ENCODE results near the gene ERCC6L.
"Not testable (repeated sequence)": the region's sequence is repeated elsewhere in the genome, so short reads cannot be mapped to it uniquely, and the experiment has no call there.

ERCC6L gene

DNA sequence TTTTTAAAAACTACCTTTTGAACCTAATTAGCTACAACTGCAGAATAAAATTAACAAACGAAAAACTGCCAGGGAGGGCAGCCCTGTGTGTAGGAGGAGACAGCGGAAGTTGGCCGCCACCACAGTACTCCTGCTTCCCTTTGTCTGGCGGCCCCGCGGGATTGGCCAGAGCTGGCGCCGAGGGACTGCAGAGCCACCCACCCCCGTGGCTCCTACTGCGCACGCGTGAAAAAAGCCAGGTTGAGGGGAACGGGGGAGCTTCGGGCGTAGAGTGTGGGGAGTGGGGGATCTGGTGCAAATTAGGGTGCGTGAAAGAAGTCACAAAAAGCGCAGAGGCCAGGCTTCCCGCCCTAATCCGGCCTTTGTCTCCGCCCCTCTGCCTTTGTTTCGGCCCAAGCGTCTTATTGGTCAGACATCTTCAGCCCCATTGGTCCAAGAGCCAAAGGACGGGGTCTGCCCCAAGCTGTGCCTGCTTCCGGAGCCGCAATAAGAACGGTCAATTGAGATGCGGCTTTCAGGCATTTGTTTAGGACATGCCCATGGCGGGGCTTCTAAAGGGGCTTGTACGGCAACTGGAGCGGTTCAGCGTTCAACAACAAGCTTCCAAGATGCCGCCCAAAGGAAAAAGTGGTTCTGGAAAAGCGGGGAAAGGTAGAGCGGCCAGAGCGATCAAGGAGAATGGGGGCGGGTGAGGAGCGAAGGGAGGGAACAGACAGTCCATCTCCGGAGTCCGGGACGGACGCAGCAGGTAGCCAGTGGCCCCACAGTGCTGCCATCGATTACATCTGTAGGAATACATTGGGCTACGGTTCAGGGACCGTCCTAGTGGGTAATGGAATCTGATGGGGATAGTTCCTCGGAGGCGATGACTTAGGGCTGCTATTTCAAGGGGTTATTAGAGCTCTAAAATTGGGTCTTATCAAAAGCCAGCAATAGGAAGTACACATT is 57.4 kb downstream of the ERCC6L start, which contains the start of gene PIN4:
PIN4 (plus strand) TSS at position 580 of the 948 bp plus-strand sequence; CDS start at position 609, 29 bp downstream.
- Histone ChIP-seq H3K4me2 (ENCODE audit: low read length) (peak within 1 kb of the TSS; percentile 70), H3F3A (ENCODE audit: control insufficient read depth, insufficient read depth) (no peaks in the 10 kb centered on the region; the same call in 1 of the 2 replicates), H3K9me3 (ENCODE audit: control insufficient read depth, insufficient read depth, low read length) (no peaks in the 10 kb centered on the region), H4K20me1 (ENCODE audit: control insufficient read depth, insufficient read depth, low read depth, low read length) (no peaks in the 10 kb centered on the region), H3K4me3 (ENCODE audit: low read length) (peak within 1 kb of the TSS; percentile 91), H3K79me2 (ENCODE audit: control insufficient read depth, low read length) (peaks cover 28% of the 10 kb centered on the region), H3K9me2 (replicated peaks; ENCODE audit: control insufficient read depth, low read length) (no peaks in the 10 kb centered on the region), H3K27me3 (ENCODE audit: control insufficient read depth, low read length) (no peaks in the 10 kb centered on the region), H3K27ac (ENCODE audit: low read depth, low read length) (peak within 1 kb of the TSS; percentile 84), H3K36me3 (ENCODE audit: control insufficient read depth, low read length) (no peaks in the 10 kb centered on the region), H3K4me1 (ENCODE audit: control insufficient read depth, low read length) (peaks cover 17% of the 10 kb centered on the region)
- TF ChIP-seq EZH2phosphoT487 (IDR thresholded peaks at IDR 0.05; ENCODE audit: borderline replicate concordance, low read length): no peak
- TF ChIP-seq, protein P1, sequence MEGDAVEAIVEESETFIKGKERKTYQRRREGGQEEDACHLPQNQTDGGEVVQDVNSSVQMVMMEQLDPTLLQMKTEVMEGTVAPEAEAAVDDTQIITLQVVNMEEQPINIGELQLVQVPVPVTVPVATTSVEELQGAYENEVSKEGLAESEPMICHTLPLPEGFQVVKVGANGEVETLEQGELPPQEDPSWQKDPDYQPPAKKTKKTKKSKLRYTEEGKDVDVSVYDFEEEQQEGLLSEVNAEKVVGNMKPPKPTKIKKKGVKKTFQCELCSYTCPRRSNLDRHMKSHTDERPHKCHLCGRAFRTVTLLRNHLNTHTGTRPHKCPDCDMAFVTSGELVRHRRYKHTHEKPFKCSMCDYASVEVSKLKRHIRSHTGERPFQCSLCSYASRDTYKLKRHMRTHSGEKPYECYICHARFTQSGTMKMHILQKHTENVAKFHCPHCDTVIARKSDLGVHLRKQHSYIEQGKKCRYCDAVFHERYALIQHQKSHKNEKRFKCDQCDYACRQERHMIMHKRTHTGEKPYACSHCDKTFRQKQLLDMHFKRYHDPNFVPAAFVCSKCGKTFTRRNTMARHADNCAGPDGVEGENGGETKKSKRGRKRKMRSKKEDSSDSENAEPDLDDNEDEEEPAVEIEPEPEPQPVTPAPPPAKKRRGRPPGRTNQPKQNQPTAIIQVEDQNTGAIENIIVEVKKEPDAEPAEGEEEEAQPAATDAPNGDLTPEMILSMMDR (IDR thresholded peaks at IDR 0.05; ENCODE audit: low read depth, low read length, poor library complexity, severe bottlenecking): no peak

DNA sequence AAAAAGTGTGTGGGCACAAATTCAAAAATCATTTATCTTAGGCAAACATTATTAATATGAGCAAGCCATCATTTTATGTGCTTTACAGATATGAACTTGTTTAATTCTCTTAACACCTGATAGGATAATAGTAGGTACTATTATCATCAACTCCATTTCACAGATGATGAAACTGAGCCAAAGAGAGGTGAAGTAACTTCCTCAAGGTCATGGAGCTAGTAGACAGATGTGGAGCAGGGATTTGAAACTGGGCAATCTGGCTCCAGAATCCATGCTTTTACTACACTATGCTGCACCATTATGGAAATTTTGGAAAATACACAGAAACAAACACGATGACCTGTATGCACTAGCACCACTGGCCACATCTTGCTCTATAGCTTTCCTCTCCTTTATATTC is 58.3 kb downstream of the ERCC6L start:
- Histone ChIP-seq H3F3A (ENCODE audit: control insufficient read depth, insufficient read depth) (no peaks in the 10 kb centered on the region; the same call in 1 of the 2 replicates), H3K79me2 (ENCODE audit: control insufficient read depth, low read length) (peaks cover 28% of the 10 kb centered on the region), H3K36me3 (ENCODE audit: control insufficient read depth, low read length) (no peaks in the 10 kb centered on the region), H3K4me2 (ENCODE audit: low read length) (peak overlapping the region; percentile 70), H4K20me1 (ENCODE audit: control insufficient read depth, insufficient read depth, low read depth, low read length) (no peaks in the 10 kb centered on the region), H3K27me3 (ENCODE audit: control insufficient read depth, low read length) (no peaks in the 10 kb centered on the region), H3K27ac (ENCODE audit: low read depth, low read length) (peak overlapping the region; percentile 84), H3K9me2 (replicated peaks; ENCODE audit: control insufficient read depth, low read length) (no peaks in the 10 kb centered on the region), H3K4me3 (ENCODE audit: low read length) (peak overlapping the region; percentile 91), H3K9me3 (ENCODE audit: control insufficient read depth, insufficient read depth, low read length) (no peaks in the 10 kb centered on the region), H3K4me1 (ENCODE audit: control insufficient read depth, low read length) (peaks cover 17% of the 10 kb centered on the region)
- TF ChIP-seq, protein P1 (IDR thresholded peaks at IDR 0.05; ENCODE audit: low read depth, low read length, poor library complexity, severe bottlenecking): no peak
- TF ChIP-seq EZH2phosphoT487 (IDR thresholded peaks at IDR 0.05; ENCODE audit: borderline replicate concordance, low read length): no peak

DNA sequence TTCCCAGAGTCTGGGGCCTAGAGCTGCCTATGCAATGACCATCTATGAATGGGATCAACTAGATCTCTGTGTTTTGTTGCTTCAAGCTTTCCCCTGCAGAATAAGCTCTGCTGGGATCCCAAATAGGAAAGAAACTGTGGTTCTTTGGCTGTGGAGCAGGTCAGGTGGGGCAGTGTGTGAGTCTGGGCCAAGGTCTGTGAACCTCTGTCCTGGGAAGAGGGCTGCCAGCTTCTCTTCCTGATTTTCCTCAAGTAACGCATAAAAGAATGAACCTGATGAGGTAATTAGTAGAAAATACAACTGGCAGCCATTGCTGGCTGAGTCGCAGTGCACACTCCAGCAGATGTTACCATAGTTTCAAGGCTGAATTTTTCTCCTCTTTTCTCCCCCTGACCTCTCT is 61.8 kb downstream of the ERCC6L start:
- no peak overlapping the region for H3K27ac ChIP-seq (ENCODE audit: low read depth, low read length)
- H4K20me1 ChIP-seq (ENCODE audit: control insufficient read depth, insufficient read depth, low read depth, low read length): no peaks in the 10 kb centered on the region
- H3K9me3 ChIP-seq (ENCODE audit: control insufficient read depth, insufficient read depth, low read length): no peaks in the 10 kb centered on the region
- H3K9me2 ChIP-seq (replicated peaks; ENCODE audit: control insufficient read depth, low read length): no peaks in the 10 kb centered on the region
- H3K36me3 ChIP-seq (ENCODE audit: control insufficient read depth, low read length): no peaks in the 10 kb centered on the region
- peaks cover 9% of the 10 kb centered on the region for H3K4me1 ChIP-seq (ENCODE audit: control insufficient read depth, low read length)
- no peak overlapping the region for H3K4me3 ChIP-seq (ENCODE audit: low read length)
- peaks cover 4% of the 10 kb centered on the region for H3K79me2 ChIP-seq (ENCODE audit: control insufficient read depth, low read length)
- no peaks in the 10 kb centered on the region; the same call in 1 of the 2 replicates for H3F3A ChIP-seq (ENCODE audit: control insufficient read depth, insufficient read depth)
- H3K27me3 ChIP-seq (ENCODE audit: control insufficient read depth, low read length): no peaks in the 10 kb centered on the region
- TF ChIP-seq EZH2phosphoT487 (IDR thresholded peaks at IDR 0.05; ENCODE audit: borderline replicate concordance, low read length): no peak
- TF ChIP-seq, protein P1 (IDR thresholded peaks at IDR 0.05; ENCODE audit: low read depth, low read length, poor library complexity, severe bottlenecking): no peak
- no peak overlapping the region for H3K4me2 ChIP-seq (ENCODE audit: low read length)

DNA sequence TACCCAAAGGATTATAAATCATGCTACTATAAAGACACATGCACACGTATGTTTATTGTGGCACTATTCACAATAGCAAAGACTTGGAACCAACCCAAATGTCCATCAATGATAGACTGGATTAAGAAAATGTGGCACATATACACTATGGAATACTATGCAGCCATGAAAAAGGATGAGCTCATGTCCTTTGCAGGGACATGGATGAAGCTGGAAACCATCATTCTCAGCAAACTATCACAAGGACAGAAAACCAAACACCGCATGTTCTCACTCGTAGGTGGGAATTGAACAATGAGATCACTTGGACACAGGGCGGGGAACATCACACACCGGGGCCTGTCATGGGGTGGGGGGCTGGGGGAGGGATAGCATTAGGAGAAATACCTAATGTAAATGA is 62.5 kb downstream of the ERCC6L start:
- not testable (repeated sequence) for H3K27ac ChIP-seq (ENCODE audit: low read depth, low read length); H3F3A ChIP-seq (ENCODE audit: control insufficient read depth, insufficient read depth); H4K20me1 ChIP-seq (ENCODE audit: control insufficient read depth, insufficient read depth, low read depth, low read length); H3K9me2 ChIP-seq (replicated peaks; ENCODE audit: control insufficient read depth, low read length); H3K4me1 ChIP-seq (ENCODE audit: control insufficient read depth, low read length); H3K79me2 ChIP-seq (ENCODE audit: control insufficient read depth, low read length); H3K9me3 ChIP-seq (ENCODE audit: control insufficient read depth, insufficient read depth, low read length); H3K36me3 ChIP-seq (ENCODE audit: control insufficient read depth, low read length); H3K4me2 ChIP-seq (ENCODE audit: low read length); H3K27me3 ChIP-seq (ENCODE audit: control insufficient read depth, low read length); H3K4me3 ChIP-seq (ENCODE audit: low read length)

All from DOHH2 (cell line).